HG02642 (cell line): Measurements from ENCODE around the gene IGSF23.
"Not testable (repeated sequence)": the region's sequence is repeated elsewhere in the genome, so short reads cannot be mapped to it uniquely, and the experiment has no call there.

Source experiments
- ATAC-seq: cut with Tn5 transposase; IDR thresholded peaks from one replicate; pipeline ENCODE4 v1.9.1; 2021; ENCODE audit warnings: mild to moderate bottlenecking; ENCODE audit not compliant: unreplicated experiment, poor library complexity

The IGSF23 gene

GRCh38 chr19:44658069-44658733, 44.8 kb downstream of the IGSF23 start:
- no peak for ATAC-seq

DNA sequence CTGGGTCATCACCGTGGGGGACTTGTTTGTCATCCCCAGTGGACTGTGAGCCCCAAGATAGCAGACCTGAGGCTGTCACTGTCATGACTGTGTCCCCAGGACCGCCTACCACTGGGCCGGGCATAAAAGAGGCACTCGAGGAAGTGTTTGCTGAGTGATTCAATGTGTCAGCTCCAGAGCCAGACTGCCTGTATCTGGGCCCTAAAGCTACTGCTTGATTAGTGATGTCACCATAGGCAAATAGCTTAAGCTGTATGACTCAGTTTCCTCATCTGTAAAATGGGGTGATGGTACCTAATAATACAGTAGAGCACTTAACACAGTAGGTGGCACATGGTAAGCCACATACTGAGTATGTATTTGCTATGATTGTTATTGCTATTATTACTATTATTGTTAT, 46.7 kb downstream of the IGSF23 start:
- ATAC-seq = no peak

GRCh38 chr19:44661205-44661604, 47.8 kb downstream of the IGSF23 start:
- ATAC-seq = no peak

GRCh38 chr19:44661904-44662303, 48.5 kb downstream of the IGSF23 start:
- ATAC-seq = no peak

GRCh38 chr19:44662691-44663385, 49.5 kb downstream of the IGSF23 start:
- no peak for ATAC-seq

DNA sequence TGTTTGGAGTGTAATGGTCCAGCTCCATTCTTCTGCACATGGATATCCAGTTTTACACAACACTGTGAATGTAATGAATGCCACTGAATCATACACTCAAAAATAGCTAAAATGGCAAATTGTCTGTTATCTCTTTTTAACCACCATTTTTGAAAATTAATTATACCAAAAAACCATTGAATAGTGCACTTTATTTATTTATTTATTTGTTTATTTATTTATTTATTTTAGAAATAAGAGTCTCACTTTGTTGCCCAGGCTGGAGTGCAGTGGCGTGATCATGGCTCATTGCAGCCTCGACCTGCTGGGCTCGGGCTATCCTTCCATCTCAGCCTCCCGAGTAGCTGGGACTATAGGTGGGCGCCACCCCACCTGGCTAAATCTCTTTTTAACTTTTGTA, 50.6 kb downstream of the IGSF23 start:
- ATAC-seq = no peak

DNA sequence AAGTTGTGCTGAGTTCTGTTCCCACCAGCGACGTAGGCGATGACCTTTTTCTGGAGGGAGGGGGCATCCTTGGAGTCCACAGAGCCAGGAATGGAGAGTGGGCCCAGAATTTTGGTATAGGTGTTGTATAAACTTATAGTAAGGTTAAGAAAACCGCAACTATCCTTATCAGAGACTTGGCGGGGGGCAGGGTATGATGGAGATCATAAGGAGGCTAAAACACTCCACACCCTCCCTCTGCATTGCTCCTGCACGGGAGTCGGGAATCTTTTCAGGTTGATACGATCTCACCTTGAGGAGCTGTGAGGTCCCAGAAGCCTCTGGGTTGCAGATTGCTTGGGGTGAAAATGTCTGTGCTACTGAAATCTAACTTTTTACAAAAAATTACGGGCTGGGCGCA, 51.6 kb downstream of the IGSF23 start:
- ATAC-seq = no peak

DNA sequence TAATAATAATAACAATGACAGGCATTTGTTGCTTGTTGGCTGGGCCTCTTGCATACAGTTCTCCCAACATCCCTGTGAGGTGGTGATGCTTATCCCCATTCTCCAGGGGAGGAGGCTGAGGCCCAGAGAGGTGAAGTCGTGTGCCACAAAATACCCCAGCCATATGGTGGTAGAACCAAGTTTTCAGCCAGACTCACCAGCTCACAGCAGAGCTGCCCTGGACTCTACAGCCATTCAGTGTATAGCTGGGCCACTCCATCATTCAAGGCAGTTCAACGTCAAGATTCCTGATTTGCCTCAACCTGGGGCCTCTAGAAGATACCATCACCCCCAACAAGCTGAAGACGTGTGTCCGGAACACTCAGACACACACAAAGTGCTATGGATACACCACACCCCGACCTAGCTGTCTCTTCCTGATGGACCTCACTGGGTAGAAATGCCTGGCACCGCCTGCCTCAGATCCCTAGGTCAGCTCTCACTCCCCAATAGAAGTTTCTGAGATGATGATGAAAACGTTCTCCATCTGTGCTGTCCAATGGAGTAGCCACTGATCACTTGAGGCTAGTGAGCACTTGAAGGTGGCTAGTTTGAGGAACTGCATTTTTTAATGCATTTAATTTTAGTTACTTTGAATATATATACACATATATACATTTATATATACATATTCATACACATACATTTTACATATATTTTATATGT, 53.6 kb downstream of the IGSF23 start:
- no peak for ATAC-seq

DNA sequence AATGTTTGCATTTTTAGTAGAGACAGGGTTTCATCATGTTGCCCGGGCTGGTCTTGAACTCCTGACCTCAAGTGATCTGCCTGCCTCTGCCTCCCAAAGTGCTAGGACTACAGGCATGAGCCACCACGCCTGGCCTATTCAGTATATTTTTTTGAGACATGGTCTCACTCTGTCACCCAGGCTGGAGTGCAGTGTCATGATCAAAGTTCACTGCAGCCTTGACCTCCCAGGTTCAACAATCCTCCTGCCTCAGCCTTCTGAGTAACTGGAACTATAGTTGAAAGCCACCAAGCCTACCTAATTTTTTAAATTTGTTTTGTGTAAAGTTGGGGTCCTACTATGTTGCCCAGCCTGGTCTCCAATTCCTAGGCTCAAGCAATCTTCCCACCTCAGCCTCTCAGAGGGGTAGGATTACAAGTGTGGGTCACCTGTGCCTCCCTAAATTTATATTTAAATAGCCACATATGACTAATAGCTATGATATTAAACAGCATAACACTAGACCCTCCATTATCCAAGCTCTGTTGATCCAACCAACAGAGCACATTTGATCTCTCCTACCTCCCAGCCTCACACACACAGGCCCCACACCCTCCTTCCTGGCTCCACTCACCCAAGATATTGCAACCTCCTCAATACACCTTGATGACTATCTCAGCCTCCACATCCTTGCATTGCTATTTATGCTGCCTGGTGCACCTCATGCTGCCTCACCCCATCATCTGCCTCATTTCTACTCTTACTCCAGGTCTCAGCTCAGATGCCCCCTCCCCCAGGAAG, 55.8 kb downstream of the IGSF23 start:
- ATAC-seq = no peak

GRCh38 chr19:44670027-44670426, 56.7 kb downstream of the IGSF23 start:
- ATAC-seq = not testable (repeated sequence)

DNA sequence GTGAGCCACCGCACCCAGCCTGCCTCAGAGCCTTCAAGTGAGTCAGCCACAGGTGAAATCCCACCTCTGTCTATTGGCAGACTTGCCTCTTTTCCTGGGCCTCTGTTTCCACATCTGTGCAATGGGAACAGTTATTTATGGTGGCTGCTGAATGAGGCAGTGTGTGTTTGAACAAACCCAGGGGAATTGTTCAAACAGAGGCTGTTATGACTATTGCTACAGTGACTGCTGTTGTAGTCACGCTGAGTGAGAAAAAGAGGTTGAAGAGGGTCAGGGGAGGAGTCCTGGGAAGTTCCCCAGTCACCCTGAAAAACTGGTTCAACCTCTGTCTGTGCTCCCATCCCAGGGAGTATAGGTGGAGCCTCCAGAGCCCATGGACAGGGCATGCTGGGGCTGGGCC, 58.0 kb downstream of the IGSF23 start, which contains the start of gene CEACAM19:
CEACAM19 (plus strand) TSS at position 83 of the 400 bp plus-strand sequence. CDS start 450 bp downstream, outside the sequence.
- ATAC-seq = no peak

- no peak for ATAC-seq
Measured at GRCh38 chr19:44672226-44672625, 58.9 kb downstream of the IGSF23 start.

DNA sequence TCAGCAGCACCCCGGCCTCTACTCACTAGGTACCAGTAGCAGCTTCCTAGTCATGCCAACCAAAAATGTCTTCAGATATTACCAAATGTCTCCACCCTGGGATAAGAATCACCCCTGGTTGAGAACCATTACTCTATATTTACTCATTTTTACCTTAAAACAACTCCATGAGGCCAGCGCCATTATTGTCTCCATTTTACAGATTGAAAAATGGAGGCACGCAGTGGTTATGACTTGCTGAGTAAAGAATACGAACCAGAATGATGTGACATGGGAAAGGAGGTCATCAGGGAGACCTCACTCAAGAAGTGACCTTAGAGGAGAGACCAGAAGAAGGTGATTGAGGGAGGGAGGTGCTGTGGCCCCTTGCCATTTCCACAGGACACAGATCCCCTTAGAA, 60.1 kb downstream of the IGSF23 start:
- ATAC-seq = no peak

DNA sequence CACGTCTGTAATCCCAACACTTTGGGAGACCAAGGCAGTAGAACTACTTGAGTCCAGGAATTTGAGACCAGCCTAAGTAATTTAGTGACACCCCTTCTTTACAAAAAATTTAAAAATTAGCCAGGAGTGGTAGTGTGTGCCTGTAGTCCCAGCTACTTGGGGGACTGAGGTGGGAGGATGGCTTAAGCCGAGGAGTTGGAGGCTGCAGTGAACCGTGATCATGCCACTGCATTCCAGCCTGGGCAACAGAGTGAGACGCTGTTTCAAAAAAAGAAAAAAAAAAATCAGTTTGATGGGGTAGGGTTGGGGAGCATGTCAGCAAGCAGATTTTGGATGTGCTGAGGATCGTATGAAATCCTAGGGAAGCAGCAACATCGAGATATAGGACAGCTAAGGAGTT, 62.2 kb downstream of the IGSF23 start:
- no peak for ATAC-seq

DNA sequence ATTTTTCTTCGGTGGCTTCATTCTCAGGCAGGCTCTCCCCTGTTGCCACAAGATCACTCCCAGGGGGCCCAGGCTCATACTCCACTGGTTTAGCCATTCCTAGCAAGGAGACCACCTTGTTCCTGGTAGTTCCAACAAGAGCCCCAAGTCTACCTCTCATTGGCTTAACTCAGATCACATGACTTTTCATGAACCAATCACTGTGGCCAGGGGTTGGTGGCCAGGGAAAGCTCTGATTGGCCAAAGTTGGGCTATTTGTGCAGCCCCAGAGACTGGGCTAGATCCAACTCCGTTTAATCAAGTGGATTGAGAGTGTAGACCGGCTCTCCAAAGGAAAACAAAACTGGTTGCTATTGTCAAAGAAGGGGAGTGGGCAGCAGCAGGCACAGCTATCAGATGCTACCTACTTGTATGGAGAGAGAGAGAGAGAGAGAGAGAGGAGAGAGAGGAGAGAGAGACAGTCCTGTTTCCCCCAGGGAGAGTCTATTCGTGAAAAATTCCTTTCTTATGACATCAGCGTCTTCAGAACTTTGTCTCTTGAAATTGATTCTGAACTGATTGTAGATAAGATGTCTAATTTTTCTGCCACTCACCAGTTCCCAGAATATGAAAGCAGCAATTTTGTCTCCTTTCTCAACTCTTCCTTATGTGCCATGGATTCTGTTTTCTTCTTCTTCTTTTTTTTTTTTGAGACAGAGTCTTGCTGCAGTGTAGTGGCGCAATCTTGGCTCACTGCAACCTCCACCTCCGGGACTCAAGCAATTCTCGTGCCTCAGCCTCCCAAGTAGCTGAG, 63.9 kb downstream of the IGSF23 start:
- ATAC-seq = no peak

DNA sequence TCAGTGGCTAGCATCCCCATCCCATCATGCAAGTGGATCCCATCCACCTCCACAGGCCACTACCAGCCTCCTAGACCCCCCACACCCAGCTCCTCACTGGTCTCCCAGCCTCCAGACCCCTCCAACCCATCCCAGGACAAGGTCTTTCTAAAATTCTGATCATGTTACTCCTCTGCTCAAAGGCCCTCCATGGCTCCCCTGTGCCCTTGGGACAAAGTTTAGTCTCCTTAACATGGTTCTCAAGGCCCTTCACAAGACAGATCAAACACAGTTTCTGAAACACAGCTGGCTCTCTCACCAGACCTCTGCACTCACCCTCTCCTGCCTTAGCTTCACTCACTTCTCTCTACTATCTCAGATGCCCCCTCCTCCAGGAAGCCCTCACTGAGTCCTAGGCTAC, 67.2 kb downstream of the IGSF23 start:
- no peak for ATAC-seq

DNA sequence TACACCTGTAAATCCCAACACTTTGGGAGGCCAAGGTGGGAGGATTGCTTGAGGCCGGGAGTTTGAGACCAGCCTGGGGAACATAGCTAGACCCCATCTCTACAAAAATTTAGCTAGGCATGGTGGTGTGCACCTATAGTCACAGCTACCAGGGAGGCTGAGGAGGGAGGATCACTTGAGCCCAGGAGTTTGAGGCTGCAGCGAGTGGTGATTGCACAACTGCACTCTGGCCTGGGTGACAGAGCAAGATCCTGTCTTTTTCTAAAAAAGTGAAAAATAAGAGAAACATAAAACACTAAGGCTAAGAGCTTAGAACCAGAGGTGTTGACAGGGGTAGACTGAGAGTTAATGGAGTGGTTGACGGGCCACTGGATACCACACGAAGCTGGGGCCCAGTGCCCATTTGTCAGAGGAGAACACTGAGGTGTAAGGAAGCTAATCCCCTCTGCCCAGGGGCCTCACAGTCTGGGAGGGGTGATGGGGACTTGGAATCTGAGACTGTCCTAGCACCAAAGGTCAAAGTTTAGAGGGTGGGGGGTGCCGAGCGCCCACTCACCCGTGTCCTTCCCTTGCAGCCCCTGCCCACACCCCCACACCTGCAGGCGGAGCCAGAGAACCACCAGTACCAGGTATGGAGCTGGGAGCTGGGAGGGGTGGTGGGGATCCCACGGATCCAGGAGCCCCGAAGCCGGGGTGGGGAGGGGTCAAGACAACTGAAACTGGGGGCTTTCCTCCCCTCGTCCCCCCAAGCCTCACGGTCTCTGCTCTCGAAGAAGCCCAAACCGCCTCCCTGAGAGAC, 68.8 kb downstream of the IGSF23 start:
- no peak for ATAC-seq

- ATAC-seq = no peak
Measured at GRCh38 chr19:44682807-44683206, 69.4 kb downstream of the IGSF23 start.
